Measurements from ENCODE around the gene TBPL1.

TBPL1 gene

DNA sequence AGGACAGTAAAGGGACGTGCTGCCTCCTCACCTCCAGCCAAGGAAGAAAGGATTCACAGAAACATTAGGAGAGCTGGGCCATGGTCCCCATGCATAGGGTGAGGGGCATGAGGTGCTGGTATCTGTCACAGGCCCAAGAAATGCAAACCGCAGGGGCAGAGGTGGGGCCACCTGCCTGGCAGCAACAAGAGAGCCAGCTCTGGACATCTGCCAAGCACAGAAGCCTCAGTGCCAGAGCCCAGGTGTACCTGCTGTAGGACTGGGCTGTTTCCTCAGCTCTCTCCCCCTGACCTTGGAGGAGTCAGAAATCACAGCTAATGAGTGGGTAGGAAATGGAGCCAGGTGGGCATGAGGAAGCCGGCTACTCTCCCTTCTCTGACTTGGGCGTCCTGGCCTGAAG lies 54.1 kb downstream of the TBPL1 start:
- no peak for DNase-seq (ENCODE audit: low spot score)

DNA sequence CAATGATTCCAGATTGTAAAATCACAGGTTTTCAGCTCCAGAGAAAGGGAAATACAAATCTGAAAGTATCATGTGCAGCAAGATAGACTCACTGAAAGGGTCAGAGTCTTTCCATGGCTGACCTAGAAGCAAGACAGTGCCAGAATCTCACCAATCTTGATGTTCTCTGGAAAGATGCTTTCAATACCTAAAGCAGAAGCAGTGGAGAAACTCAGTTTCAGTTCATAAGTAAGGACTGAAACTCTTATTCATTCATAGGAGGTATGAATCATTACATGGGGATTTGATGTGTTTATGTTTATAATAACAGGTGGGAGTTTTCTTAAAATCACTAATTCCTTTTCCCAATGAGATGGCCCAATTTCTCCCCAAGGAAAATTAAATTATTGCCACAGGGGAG lies 56.9 kb downstream of the TBPL1 start:
- no peak for DNase-seq (ENCODE audit: low spot score)

DNA sequence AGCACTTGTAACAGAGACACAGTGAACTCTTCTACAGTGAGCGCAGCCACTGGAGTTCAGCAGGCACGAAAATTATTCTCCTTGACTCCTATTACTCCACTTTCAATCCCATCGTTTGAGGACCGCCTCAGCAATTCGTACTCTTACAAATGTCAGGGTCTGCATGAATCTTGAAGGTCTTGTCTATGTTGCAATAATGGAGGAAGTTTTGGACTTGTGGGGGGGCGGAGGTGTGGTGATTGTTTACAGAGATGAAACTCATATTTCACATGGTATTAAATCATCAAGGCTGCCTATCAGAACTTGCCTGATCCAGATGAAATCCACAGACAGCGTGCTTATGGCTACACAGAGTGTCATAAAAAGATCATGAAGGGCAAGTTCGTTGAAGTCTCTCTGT lies 57.4 kb downstream of the TBPL1 start:
- DNase-seq (ENCODE audit: low spot score), result no peak

DNA sequence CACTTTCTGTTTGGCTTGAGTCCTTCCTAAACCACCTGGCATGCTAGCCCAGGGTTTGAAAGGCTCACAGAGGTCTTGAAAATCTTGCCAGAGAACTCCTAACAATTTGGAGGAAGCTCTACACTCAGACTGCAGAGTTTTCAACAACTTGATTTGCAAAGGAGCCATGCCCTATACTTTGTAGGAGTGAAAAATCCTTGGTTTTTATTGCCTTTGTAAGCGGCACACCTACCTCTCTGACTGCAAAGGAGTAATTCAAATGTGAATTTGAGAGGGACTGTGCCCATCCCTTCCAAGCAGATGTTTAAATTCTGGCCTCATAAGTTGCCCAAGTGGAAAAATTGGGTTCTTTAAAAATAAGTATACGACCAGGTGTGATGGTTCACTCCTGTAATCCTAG lies 58.0 kb downstream of the TBPL1 start:
- no peak for DNase-seq (ENCODE audit: low spot score)

DNA sequence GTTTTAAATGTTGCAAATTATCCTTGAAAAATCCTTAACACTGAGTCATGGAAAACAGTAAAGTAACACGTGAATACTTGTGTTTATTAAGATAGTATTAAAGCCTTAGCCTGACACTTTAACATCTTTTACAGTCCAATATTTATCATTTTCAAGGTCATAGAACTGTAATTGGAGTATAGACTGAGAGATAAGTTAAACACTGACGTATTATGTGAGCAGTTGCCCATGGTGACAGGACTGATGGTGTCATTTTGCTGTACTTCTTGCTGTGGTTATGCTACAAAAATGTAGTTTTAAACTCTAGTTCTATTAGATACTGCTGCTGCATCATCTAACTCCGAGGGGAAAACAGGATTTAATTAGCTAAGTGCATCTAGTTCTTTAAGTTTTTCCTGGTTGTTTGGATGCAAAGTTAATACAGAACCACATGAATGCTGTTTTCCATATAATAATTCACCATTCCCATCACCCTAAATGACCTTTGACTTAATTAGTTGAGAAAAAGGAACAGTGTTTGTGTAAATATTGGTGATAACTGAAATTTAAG lies 61.6 kb downstream of the TBPL1 start:
- DNase-seq (ENCODE audit: low spot score), result no peak

DNA sequence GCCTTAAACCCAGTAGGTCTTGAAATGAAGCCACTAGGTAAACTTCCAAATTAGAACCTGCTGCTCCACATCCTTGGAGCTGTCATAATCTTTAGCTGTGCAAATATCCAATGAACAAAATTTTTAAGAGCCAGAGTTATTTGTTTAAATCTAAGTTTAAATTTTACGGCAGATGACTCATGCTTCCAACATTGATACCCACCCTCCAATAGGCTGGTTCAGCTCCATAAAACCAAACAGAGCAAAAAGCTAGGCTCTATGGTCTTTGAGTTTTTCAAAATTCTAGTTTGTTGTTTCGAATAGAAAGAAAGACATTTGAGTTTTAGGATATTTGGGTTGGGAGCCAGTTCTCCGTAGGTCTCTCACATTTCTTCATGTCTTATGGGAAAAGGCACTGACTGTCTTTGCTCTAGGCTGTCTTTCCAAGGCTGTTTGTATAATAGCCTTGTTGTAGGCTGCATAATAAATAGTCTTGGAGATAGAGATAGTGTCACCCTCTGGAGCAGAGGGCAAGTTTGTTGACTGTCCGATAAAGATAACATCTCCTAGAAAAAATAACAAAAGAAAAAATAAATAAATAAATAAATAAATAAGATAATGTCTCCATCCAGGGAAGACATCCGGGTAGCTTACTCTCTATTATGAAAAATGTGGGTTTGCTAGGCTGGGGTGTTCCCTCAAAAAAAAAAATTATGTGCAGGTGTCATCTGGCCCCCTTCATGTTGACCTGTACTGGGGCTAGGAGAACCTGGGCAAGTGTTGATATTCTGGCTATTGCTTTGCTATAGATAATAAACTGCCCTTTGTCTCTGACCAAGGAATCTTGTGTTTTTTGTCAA lies 62.9 kb downstream of the TBPL1 start:
- no peak for DNase-seq (ENCODE audit: low spot score)

DNA sequence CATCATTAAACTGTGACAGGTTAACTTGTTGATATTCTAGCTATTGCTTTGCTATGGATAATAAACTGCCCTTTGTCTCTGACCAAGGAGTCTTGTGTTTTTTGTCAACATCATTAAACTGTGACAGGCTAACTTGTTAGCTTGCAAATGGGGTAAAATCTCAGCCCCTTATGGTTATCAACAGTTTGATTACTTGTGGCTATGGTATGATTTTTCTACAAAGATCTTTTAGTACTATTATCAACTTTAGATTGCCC lies 63.5 kb downstream of the TBPL1 start:
- no peak for DNase-seq (ENCODE audit: low spot score)

DNA sequence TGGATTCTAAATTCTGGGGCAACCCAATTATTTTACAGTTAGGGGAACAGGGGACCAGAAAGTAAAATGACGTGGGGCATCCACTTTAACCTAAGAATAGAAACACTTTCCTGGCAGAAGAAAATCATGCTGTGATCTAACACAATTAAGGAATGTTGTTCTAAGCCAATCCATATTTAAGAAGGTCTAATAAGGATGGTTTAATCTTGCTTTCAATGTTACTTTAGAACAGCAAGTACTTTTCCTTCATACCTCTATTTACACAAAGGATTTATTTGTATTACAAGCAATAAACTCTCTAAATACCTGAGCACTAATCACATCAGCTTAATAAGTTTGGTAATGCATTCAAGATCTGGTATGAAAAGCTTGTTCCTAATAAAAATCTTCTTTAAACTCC lies 67.0 kb downstream of the TBPL1 start:
- no peak for DNase-seq (ENCODE audit: low spot score)

DNA sequence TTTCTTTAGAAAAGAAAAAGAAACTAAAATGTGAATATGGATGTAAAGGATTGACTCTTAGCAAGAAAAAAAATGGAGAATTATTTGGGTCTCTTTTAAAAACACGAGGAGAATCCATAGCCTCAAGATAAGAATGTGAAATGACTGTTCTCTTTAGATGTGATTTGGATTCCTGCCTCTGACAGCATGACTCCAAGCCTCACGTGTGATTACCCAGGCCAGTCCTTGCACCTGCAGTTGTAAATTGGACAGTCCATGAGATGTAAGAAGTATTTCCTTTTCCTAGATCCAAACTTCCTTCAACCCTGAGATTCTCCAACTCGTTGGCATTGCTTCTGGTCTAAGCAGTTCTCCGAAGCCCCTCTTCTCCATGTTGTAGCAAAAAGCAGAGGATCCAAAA lies 67.5 kb downstream of the TBPL1 start:
- DNase-seq (ENCODE audit: low spot score), result no peak

DNA sequence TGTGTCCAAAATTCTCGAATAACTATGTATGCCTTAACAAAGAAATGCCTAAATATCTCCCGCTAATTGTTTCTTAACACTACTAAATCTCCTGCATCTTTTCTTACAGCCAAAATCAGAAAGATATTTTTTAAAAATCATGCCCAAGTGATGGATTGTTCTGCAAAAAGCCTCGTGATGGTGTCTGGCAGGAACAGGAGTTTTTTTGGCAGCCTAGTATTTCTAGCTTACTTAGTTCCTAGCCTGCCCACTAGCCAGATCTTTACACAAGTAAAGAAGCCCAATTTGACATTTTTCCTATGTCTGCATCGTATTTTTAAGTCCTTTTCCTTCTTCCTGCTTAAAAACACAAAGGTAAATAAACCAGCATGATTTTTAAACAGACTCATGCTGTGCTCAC lies 67.9 kb downstream of the TBPL1 start:
- no peak for DNase-seq (ENCODE audit: low spot score)

DNA sequence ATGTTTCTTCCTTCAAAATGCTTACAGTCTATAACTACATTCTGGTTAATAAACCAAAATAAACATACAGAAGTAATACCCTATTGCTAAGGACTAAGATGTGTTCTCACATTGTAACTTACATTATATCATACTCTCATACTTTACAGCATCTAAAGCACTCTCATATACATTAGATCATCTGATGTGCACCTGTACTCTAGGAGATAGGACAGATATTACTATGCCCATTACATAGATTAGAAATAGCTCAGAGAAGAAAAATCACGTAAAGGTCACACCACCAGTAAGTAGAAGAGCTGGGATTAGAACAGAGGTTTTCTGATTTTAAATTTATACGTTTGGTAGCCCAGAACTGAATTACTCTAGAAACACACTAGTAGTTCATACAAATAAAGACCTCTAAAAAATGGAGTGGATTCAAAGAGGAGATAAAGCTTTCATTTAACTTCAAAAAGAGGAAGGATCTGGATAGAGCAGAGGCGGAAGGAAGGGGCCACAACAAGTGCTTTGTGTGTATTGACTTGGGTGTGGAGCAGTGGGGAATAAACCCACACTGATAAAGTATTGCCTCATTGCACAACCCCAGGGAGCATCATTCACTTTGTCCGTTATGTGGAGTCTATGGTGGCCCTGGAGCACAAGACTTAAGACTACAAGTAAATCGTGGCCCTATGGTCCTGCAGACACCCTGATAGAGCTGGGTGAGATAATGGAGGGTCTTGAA lies 68.5 kb downstream of the TBPL1 start:
- no peak for DNase-seq (ENCODE audit: low spot score)

DNA sequence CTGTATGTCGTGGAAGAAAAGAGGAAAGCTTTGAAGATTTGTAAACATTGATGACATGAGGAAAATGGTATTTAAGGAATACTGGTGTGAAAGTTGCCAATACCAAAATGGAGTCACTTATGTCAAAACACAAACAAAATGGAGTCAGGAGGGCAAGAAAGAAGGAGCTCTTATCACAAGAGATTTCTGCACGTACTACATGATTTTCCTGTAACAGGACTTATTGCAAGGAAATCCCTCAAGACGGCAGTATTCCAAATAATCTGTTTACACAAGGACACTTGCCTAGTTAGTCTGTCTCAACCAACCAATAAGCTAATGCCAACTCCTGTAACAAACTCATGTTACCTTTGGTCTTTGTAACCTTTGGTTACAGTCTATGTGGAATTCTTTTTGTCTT lies 69.6 kb downstream of the TBPL1 start:
- no peak for DNase-seq (ENCODE audit: low spot score)

DNA sequence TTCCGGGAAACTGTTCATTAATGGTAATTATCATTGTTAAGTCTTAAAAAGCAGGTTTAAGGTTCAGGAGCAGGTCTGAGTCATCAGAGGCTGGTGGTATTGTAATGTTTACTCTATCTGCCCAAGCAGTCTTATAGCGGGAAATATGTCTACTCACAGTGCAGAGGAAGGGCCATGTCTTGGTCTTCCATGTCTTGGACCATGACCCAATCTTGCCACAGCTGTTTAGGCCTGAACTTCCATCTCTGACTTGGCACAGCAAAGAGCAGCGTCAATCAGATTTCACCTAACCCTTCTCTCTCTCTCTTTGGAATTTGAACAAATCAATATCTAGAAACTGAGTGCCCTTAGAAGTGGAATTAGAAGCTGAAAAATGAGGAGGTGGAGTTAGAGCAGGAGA lies 73.6 kb downstream of the TBPL1 start:
- no peak for DNase-seq (ENCODE audit: low spot score)

DNA sequence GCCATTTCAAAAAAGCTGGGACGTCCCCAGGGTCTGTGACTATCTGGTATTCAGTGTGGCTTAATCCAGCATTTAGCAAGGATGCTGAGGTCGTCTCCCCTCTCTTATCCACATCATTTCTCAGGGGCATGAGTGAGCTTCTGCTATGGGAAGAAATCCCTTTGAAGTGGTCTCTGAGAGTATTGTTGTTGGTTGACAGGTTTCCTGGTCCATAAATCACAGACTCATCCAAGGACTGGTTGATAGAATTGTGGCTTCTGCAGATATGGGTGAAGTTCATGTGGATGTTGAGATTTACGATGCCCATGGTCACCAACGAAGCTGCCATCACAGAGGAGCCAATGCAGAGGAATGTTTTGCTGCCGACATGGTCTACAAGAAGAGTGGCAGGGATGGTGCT lies 75.4 kb downstream of the TBPL1 start:
- DNase-seq (ENCODE audit: low spot score), result no peak

DNA sequence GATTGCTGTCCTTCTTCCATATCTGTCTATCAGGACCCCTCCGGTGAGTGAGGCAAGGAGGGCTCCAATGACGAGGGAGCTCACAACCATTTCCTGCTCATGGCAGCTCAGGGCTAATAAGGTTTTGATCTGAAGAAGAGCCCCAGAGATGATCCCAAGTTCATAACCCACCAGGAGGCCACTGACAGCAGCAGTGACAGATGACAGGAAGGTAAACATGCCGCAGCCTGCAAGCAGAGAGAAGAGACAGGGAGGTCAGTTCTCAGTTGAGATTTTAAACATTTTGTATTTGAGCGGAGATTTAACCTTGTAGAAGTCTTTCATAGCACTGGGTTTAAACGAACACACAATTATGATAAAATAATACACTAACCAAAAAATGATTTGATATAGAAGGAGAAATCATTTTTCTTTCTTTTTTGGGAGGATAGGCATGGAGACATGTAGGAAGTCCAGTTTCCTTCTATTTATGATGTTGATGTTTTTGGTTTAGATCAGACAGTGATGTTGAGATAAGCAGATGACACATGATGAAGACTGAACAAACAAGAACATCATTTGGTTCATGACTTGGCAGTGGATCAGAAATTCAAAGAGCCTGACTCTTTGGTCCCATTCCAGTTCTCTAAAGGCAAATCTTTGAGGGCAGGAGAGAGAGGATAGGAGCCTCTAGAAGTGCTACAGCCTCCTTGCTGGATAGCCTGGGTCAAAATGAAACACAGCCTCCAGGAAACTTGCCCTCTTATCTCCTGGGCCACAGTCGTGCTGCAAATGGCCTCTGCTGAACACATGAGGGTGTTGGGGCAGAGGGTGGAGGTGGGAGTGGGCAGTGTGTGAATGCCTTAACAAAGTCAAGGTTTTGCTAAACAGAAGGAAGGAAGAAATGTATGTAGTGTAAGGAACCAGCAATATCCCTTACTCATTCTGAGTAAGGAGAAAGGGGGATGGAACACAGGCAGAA lies 76.8 kb downstream of the TBPL1 start:
- DNase-seq (ENCODE audit: low spot score), result no peak

DNA sequence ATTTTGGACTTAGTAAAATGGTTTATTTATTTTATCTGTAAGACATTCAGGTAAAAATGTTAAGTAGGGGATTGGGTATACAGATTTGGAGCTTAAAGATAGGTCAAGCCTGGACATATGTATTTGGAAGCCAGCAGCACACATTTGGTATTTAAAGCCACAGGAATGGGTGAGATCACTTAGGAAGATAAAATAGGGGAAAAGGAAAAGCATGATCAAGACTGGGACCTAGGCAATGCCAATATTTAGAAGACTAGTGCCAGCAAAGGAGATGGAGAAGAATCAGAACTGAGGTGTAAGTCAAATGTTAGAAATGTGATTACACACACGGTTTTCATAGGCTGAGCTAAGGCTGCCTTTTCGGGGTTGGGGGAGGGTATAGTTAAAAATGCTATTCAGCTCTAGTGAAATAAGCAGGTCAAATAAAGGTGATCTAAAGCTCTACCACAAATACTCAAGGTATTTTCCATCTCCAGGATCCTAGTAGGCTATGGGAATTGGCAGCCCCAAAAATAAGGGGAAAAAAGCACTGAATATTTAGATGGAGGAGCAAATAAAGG lies 78.8 kb downstream of the TBPL1 start:
- no peak for DNase-seq (ENCODE audit: low spot score)

DNA sequence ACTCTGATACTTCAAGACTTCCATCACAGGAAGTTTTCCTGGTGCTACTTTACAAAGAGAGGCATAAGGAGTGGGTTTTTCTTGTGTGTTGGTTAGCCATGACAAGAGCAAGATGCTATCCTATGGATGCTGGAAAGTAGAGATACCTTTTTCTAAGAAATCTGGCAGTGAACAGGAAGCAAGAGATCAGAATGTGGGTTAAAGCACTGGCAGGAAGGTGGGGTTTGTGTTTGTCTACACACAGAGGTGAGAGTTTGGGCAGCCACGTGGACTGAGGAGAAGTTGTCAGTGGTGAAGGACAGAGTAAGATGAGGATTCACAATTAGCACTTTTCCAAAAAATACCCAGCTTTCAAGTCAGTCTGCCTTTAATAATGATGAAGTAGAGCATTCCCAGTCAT lies 81.5 kb downstream of the TBPL1 start:
- no peak for DNase-seq (ENCODE audit: low spot score)

DNA sequence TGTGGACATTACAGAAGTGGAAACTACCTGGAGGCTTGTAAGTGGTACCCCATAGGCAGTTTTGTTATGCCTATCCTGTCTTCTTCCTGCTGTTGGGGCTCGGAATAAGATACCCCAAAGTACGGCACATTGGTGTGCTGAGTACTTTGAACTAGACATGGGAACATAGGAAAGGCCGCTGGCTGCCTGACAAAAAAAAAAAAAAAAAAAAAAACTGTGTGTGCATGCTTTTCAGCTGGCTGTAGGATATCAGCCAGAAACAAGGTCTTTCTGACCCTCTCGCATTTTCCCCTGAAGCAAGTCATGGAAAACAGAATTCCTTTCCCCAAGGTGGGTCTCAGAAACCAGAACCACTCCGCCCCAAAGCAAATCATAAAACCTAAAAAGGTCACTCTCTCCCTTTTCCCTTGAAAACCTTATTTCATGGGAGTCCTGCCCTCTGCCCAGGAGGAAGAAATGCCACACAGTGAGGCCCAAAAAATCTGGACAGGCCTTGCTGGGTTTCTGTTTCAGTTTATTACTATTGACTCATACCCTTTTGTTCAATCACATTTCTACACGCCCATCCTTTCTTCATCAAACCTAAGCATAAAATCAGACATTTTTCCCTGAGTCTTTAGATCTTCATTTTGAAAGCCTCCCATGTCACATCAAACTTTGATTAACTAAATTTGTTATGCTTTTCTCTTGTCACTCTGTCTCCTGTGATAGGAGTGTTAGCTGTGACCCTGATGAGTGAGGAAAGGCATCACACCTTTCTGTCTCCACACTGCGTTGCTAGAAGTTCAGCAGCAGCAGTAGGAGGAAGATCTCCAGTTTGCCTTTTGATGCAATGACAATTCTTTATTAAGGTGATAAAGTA lies 82.2 kb downstream of the TBPL1 start:
- no peak for DNase-seq (ENCODE audit: low spot score)

DNA sequence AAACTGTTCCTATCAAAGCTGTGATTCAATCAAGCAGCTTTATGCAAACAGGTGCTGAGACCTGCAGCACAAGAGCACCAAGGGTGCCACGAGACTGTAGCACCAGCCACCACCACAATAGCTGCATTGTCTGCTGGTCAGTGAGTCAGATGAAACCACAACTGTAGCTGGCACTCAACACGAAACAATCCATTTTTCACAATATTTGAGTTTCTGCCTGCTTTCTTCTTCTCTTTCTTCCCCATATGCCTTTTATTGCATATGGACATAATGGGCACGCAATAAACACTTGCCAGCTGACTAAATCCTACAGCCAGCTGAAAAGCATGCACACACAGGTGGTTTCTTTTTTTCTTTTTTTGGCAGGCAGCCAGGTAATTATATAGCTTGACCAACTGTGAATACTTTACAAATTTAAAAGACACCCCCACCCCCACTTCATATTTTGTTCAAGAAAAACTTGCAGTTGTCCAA lies 82.8 kb downstream of the TBPL1 start:
- DNase-seq (ENCODE audit: low spot score), result peak; percentile 47

DNA sequence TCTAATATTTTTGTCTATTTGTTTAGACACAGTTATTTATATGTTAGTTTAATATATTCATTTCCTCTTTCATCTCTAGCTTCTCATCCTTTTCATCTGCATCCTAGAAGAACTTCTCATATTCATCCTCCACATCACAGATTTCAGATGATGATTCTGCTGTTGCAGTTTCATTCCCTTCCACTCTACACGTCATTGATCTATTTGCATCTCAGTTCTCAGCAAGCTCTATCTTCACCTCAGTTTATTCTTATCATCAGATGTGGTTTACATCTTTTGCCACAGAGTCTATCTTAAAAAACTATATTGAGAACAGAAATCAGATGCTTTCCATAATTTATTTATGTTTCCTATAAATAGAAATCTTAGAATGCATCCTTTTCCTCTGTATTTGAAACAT lies 86.1 kb downstream of the TBPL1 start:
- no peak for DNase-seq (ENCODE audit: low spot score)

All from AG20443 (cell line).